HepG2 (cell line): ENCODE data around the gene MCM3AP. TPM values are rescaled to one million over a fixed set of nuclear protein-coding genes. Genes with fewer than 3 reads are reported as not detected.

ENCODE experiments used
- ATAC-seq: fragments of 200-7000 bp; cut with Tn5 transposase; 3 replicates; pipeline ENCODE4 v1.9.1; 2020; ENCODE audit warnings: mild to moderate bottlenecking, moderate library complexity
- BruUV-seq: library from RNA; stranded (reverse); fragments of 400-500 nt; replicated peaks from 2 replicates; lab custom pipeline; 2021; lab: Mats Ljungman, UMichigan
- CTCF ChIA-PET: fragments of 300-600 bp; formaldehyde crosslinking; extraction: SDS; loops from one replicate; lab custom pipeline; 2021; ENCODE audit warnings: low total read pairs, inconsistent platforms, low intra/inter-chr PET ratio; lab: Yijun Ruan, JAX
- POLR2A ChIA-PET: fragments of 350-600 bp; sonication (Branson Sonifier 250); formaldehyde crosslinking; loops from one replicate; lab custom pipeline; 2020; ENCODE audit warnings: antibody characterized with exemption, inconsistent platforms; lab: Yijun Ruan, JAX
- DNase-seq: peaks from one replicate; pipeline ENCODE4 v3.0.0-alpha.2; 2015; ENCODE audit warnings: low spot score
- FAIRE-seq: peaks from 3 replicates; lab custom pipeline; 2011; peaks lifted over from hg19 to GRCh38; lab: Jason Lieb, UNC
- H2AFZ ChIP-seq: one replicate; pipeline ENCODE4 v1.6.1; 2011; ENCODE audit warnings: low read length, inconsistent platforms
- H3K27ac ChIP-seq: fragments of 300-600 bp; 3 replicates; pipeline ENCODE4 v1.8.0; 2011; ENCODE audit warnings: mixed run types, mild to moderate bottlenecking, mixed read lengths, low read length, inconsistent platforms; ENCODE audit not compliant: insufficient read depth; ENCODE audit errors: extremely low read length
- H3K27me3 ChIP-seq, 2 experiments: fragments of 200-600 bp in 1 of 2; 2 replicates in 1 of 2; 3 replicates in 1 of 2; pipeline versions ENCODE4 v1.6.0 to v1.8.0; 2011; ENCODE audit warnings: low read length in 2 of 2, mild to moderate bottlenecking in 2 of 2, moderate library complexity in 2 of 2, inconsistent platforms in 1 of 2; ENCODE audit not compliant: insufficient read depth in 2 of 2, control insufficient read depth in 1 of 2
- H3K36me3 ChIP-seq, 2 experiments: fragments of 200-600 bp in 1 of 2; replicated peaks in 1 of 2; 2 replicates in 1 of 2; 3 replicates in 1 of 2; pipeline versions ENCODE4 v1.5.1 to v1.8.0; 2011; ENCODE audit warnings: low read length in 2 of 2, inconsistent platforms in 1 of 2; ENCODE audit not compliant: insufficient read depth in 2 of 2, control insufficient read depth in 1 of 2
- H3K4me1 ChIP-seq: 2 replicates; pipeline ENCODE4 v1.5.1; 2012; ENCODE audit warnings: low read length, inconsistent platforms; ENCODE audit not compliant: insufficient read depth
- H3K4me2 ChIP-seq: 2 replicates; pipeline ENCODE4 v1.6.0; 2011; ENCODE audit warnings: low read depth, low read length, inconsistent platforms
- H3K4me3 ChIP-seq, 3 experiments: fragments of 200-600 bp in 1 of 3; sonication (generic), shearing (Covaris generic) in 1 of 3; replicated peaks in 1 of 3; 2 replicates each; pipeline ENCODE4 v1.5.1; 2011 to 2016; ENCODE audit warnings: low read length in 3 of 3, inconsistent platforms in 2 of 3, low read depth in 2 of 3, mild to moderate bottlenecking in 2 of 3, control low read depth in 1 of 3, mixed read lengths in 1 of 3; ENCODE audit not compliant: insufficient read depth in 1 of 3
- H3K79me2 ChIP-seq: one replicate; pipeline ENCODE4 v1.6.1; 2011; ENCODE audit warnings: low read length, inconsistent platforms; ENCODE audit not compliant: insufficient read depth
- H3K9ac ChIP-seq: 2 replicates; pipeline ENCODE4 v1.6.0; 2011; ENCODE audit warnings: mild to moderate bottlenecking, low read depth, low read length, inconsistent platforms; ENCODE audit not compliant: insufficient read depth
- H3K9me3 ChIP-seq: 2 replicates; pipeline ENCODE4 v1.5.1; 2012; ENCODE audit warnings: mild to moderate bottlenecking, low read length
- H4K20me1 ChIP-seq: 2 replicates; pipeline ENCODE4 v1.6.0; 2011; ENCODE audit warnings: inconsistent platforms, mild to moderate bottlenecking, low read length, moderate library complexity; ENCODE audit not compliant: insufficient read depth
- SMC3 ChIP-seq: IDR thresholded peaks from 2 replicates; pipeline ENCODE4 v1.6.1; 2011; ENCODE audit warnings: low read length, improper control_type of control experiment
- ZBTB21 ChIP-seq: sonication (generic); formaldehyde crosslinking; IDR thresholded peaks from 2 replicates; pipeline ENCODE4 v1.4.0; 2020; ENCODE audit warnings: missing genetic modification reagents
- ZBTB26 ChIP-seq: IDR thresholded peaks from 2 replicates; pipeline ENCODE4 v1.6.1; 2016; ENCODE audit warnings: missing compliant biosample characterization, missing genetic modification reagents, borderline replicate concordance
- ZGPAT ChIP-seq: IDR thresholded peaks from 2 replicates; pipeline ENCODE4 v1.6.1; 2016; ENCODE audit warnings: mild to moderate bottlenecking
- ZNF296 ChIP-seq: sonication (generic); formaldehyde crosslinking; conservative IDR thresholded peaks from 2 replicates; pipeline ENCODE4 v1.5.0; 2020; ENCODE audit warnings: mild to moderate bottlenecking, missing genetic modification reagents
- ZNF746 ChIP-seq: sonication (generic); formaldehyde crosslinking; IDR thresholded peaks from 2 replicates; pipeline ENCODE4 v1.8.0; 2022; ENCODE audit warnings: mild to moderate bottlenecking, missing genetic modification reagents
- ZNF747 ChIP-seq: sonication (generic); formaldehyde crosslinking; IDR thresholded peaks from 2 replicates; pipeline ENCODE4 v1.8.1; 2023; ENCODE audit warnings: missing genetic modification reagents, mild to moderate bottlenecking, borderline replicate concordance
- ZNF775 ChIP-seq: sonication (generic); formaldehyde crosslinking; IDR thresholded peaks from 2 replicates; pipeline ENCODE4 v1.4.0; 2020; ENCODE audit warnings: missing genetic modification reagents, mild to moderate bottlenecking, moderate library complexity, borderline replicate concordance
- ZNF784 ChIP-seq: sonication (generic); formaldehyde crosslinking; IDR thresholded peaks from 2 replicates; pipeline ENCODE4 v1.5.1; 2020; ENCODE audit warnings: missing genetic modification reagents, mild to moderate bottlenecking, borderline replicate concordance
- WGBS: methylation state at CpG from one replicate; pipeline ENCODE4 v1.1.6; 2017; ENCODE audit warnings: low lambda C conversion rate; 5-methylcytosine and 5-hydroxymethylcytosine counted together
- in situ Hi-C: cut with HindIII; loops from 2 replicates; pipeline ENCODE4 v1.10.0; 2017; ENCODE audit warnings: low pct_unique_long_range_greater_than_20kb; ENCODE audit not compliant: extremely low pct_ligation_motif_present
- intact Hi-C: fragments of 100-400 bp; cut with micrococcal nuclease; formaldehyde crosslinking; loops from one replicate; pipeline ENCODE4 v1.10.0; 2022; ENCODE audit not compliant: unreplicated experiment
- polyA plus RNA-seq, 8 experiments: library from polyadenylated mRNA; depleted of rRNA in 3 of 8; stranded (reverse) in 7 of 8; unstranded in 1 of 8; fragments of >200 nt; fragmentation: Illumina TruSeq in 4 of 8; extraction: Trizol in 4 of 8; gene quantifications; 2 replicates each; pipeline versions ENCODE4 v1.2.1 to v1.2.3, GENCODE V29; 2011 to 2016; ENCODE audit warnings: low read depth in 4 of 8, missing spikeins in 1 of 8, mixed read lengths in 1 of 8; ENCODE audit not compliant: insufficient read depth in 1 of 8
- total RNA-seq, 5 experiments: library from RNA; depleted of rRNA; stranded (reverse); fragments of >200 nt; fragmentation: Illumina TruSeq; extraction: Trizol; gene quantifications; 2 replicates each; pipeline ENCODE4 v1.2.3, GENCODE V29; 2016; ENCODE audit warnings: low read depth in 1 of 5
- TF ChIP-seq, protein P1 (sequence below): sonication (generic); formaldehyde crosslinking; IDR thresholded peaks from 2 replicates; pipeline ENCODE4 v1.4.0; 2020; ENCODE audit warnings: mild to moderate bottlenecking, missing genetic modification reagents
- TF ChIP-seq, protein P2 (sequence below): sonication (generic); formaldehyde crosslinking; IDR thresholded peaks from 2 replicates; pipeline ENCODE4 v1.8.1; 2023; ENCODE audit warnings: missing genetic modification reagents, inconsistent platforms, borderline replicate concordance

The MCM3AP gene
- total and polyA plus RNA-seq, 2 of the 13 experiments (the other 11 are each of a cell fraction or from before 2014, with no cell fraction given), result 27.0 to 54.7 TPM

DNA sequence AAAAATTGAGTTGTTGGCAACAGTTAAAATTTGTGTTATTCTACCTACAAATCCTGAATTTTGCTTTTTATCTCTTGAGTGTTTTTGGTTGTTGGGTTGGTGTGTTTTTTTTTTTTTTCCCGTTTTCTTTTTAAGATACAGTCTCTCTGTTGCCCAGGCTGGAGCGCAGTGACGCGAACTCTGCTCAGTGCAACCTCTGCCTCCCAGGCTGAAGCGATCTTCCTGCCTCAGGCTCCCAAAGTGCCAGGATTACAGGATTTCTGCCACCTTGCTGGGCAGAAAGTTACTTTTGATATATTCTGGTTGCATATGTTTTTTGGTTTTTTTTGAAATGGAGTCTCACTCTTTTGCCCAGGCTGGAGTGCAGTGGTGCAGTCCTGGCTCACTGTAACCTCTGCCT is 42.7 kb upstream of the MCM3AP start (continued):
- TF ChIP-seq, protein P1, sequence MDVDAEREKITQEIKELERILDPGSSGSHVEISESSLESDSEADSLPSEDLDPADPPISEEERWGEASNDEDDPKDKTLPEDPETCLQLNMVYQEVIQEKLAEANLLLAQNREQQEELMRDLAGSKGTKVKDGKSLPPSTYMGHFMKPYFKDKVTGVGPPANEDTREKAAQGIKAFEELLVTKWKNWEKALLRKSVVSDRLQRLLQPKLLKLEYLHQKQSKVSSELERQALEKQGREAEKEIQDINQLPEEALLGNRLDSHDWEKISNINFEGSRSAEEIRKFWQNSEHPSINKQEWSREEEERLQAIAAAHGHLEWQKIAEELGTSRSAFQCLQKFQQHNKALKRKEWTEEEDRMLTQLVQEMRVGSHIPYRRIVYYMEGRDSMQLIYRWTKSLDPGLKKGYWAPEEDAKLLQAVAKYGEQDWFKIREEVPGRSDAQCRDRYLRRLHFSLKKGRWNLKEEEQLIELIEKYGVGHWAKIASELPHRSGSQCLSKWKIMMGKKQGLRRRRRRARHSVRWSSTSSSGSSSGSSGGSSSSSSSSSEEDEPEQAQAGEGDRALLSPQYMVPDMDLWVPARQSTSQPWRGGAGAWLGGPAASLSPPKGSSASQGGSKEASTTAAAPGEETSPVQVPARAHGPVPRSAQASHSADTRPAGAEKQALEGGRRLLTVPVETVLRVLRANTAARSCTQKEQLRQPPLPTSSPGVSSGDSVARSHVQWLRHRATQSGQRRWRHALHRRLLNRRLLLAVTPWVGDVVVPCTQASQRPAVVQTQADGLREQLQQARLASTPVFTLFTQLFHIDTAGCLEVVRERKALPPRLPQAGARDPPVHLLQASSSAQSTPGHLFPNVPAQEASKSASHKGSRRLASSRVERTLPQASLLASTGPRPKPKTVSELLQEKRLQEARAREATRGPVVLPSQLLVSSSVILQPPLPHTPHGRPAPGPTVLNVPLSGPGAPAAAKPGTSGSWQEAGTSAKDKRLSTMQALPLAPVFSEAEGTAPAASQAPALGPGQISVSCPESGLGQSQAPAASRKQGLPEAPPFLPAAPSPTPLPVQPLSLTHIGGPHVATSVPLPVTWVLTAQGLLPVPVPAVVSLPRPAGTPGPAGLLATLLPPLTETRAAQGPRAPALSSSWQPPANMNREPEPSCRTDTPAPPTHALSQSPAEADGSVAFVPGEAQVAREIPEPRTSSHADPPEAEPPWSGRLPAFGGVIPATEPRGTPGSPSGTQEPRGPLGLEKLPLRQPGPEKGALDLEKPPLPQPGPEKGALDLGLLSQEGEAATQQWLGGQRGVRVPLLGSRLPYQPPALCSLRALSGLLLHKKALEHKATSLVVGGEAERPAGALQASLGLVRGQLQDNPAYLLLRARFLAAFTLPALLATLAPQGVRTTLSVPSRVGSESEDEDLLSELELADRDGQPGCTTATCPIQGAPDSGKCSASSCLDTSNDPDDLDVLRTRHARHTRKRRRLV (CRISPR knock-in tag), result no peak
- TF ChIP-seq ZNF746 (CRISPR knock-in tag), result no peak
- no peak for TF ChIP-seq ZNF775 (CRISPR knock-in tag)
- no peak for TF ChIP-seq SMC3
- TF ChIP-seq, protein P2, sequence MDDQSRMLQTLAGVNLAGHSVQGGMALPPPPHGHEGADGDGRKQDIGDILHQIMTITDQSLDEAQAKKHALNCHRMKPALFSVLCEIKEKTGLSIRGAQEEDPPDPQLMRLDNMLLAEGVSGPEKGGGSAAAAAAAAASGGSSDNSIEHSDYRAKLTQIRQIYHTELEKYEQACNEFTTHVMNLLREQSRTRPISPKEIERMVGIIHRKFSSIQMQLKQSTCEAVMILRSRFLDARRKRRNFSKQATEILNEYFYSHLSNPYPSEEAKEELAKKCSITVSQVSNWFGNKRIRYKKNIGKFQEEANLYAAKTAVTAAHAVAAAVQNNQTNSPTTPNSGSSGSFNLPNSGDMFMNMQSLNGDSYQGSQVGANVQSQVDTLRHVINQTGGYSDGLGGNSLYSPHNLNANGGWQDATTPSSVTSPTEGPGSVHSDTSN, result no peak
- TF ChIP-seq ZNF747 (CRISPR knock-in tag), result no peak
- TF ChIP-seq, all 625 proteins: peak for 0

GRCh38 chr21:46327711-46328110 is 42.3 kb upstream of the MCM3AP start:
- no peak for TF ChIP-seq ZNF296
- TF ChIP-seq ZBTB26 (CRISPR knock-in tag), result no peak
- no peak for TF ChIP-seq ZNF784 (CRISPR knock-in tag)
- no peak for TF ChIP-seq ZBTB21
- no peak for TF ChIP-seq ZGPAT (CRISPR knock-in tag)
- Histone ChIP-seq H3K4me1 (peaks cover 29% of the 10 kb centered on the region), H3K4me2 (no peak overlapping the region), H3K9me3 (no peaks in the 10 kb centered on the region), H3K36me3 (peaks cover 5 to 37% of the 10 kb centered on the region in 2 experiments; a peak in 3 of 5 replicates), H3K27ac (no peak overlapping the region), H3K79me2 (peaks cover 36% of the 10 kb centered on the region), H4K20me1 (no peaks in the 10 kb centered on the region), H3K9ac (no peak overlapping the region), H3K27me3 (no peaks in the 10 kb centered on the region; a peak in 1 of 5 replicates), H3K4me3 (no peak overlapping the region), H2AFZ (no peak overlapping the region)
- no TSS peak for BruUV-seq
- no peak for FAIRE-seq
- WGBS, result 91% methylated on average over 3 of the region's 4 CpGs
- ChIA-PET POLR2A (no interaction called here), CTCF (no interaction called here)
- intact Hi-C loops, result no loop called here
- DNase-seq, result no peak
- in situ Hi-C loops, result no loop called here
- ATAC-seq, result no peak
